Liver (tissue), 3 donors: ENCODE data around the gene TRAPPC12.

ENCODE experiments used
- CTCF ChIP-seq: fragments of 150-350 bp; IDR thresholded peaks from 2 replicates; pipeline ENCODE4 v1.5.1; 2017; ENCODE audit warnings: improper control_type of control experiment, low read depth, low read length; ENCODE audit not compliant: missing input control
- FOXA1 ChIP-seq: IDR thresholded peaks from 2 replicates; pipeline ENCODE4 v1.6.1; 2016; ENCODE audit warnings: antibody characterized with exemption
- JUND ChIP-seq, 2 donors: IDR thresholded peaks; 2 replicates each; pipeline ENCODE4 v1.6.1; 2016; ENCODE audit warnings: antibody characterized with exemption in 2 of 2
- MAX ChIP-seq: IDR thresholded peaks from 2 replicates; pipeline ENCODE4 v1.6.1; 2016; ENCODE audit warnings: antibody characterized with exemption
- RAD21 ChIP-seq, 2 donors: IDR thresholded peaks; 2 replicates each; pipeline ENCODE4 v1.6.1; 2016; ENCODE audit warnings: antibody characterized with exemption in 2 of 2, mild to moderate bottlenecking in 2 of 2
- SP1 ChIP-seq: IDR thresholded peaks from 2 replicates; pipeline ENCODE4 v1.6.1; 2018; ENCODE audit warnings: antibody characterized with exemption, mild to moderate bottlenecking
- TAF1 ChIP-seq: conservative IDR thresholded peaks from 2 replicates; pipeline ENCODE4 v1.6.1; 2016; ENCODE audit warnings: antibody characterized with exemption, mild to moderate bottlenecking
- ZBTB33 ChIP-seq: IDR thresholded peaks from 2 replicates; pipeline ENCODE4 v1.6.1; 2016; ENCODE audit warnings: antibody characterized with exemption
- donor health status: healthy.
- donor health status: healthy.

GRCh38 chr2:3489764-3490115, 110.2 kb downstream of the TRAPPC12 start:
- TF ChIP-seq ZBTB33 (no peak), CTCF (no peak), MAX (no peak), JUND (IDR thresholded peaks at IDR 0.05) (no peak), RAD21 (IDR thresholded peaks at IDR 0.05) (no peak), TAF1 (no peak), FOXA1 (no peak), SP1 (no peak)
